ENCODE data around the gene PDE4A.

DNA sequence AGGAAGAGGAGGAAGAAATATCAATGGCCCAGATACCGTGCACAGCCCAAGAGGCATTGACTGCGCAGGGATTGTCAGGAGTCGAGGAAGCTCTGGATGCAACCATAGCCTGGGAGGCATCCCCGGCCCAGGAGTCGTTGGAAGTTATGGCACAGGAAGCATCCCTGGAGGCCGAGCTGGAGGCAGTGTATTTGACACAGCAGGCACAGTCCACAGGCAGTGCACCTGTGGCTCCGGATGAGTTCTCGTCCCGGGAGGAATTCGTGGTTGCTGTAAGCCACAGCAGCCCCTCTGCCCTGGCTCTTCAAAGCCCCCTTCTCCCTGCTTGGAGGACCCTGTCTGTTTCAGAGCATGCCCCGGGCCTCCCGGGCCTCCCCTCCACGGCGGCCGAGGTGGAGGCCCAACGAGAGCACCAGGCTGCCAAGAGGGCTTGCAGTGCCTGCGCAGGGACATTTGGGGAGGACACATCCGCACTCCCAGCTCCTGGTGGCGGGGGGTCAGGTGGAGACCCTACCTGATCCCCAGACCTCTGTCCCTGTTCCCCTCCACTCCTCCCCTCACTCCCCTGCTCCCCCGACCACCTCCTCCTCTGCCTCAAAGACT, 46.9 kb downstream of the PDE4A start:
- TF ChIP-seq, protein P1, sequence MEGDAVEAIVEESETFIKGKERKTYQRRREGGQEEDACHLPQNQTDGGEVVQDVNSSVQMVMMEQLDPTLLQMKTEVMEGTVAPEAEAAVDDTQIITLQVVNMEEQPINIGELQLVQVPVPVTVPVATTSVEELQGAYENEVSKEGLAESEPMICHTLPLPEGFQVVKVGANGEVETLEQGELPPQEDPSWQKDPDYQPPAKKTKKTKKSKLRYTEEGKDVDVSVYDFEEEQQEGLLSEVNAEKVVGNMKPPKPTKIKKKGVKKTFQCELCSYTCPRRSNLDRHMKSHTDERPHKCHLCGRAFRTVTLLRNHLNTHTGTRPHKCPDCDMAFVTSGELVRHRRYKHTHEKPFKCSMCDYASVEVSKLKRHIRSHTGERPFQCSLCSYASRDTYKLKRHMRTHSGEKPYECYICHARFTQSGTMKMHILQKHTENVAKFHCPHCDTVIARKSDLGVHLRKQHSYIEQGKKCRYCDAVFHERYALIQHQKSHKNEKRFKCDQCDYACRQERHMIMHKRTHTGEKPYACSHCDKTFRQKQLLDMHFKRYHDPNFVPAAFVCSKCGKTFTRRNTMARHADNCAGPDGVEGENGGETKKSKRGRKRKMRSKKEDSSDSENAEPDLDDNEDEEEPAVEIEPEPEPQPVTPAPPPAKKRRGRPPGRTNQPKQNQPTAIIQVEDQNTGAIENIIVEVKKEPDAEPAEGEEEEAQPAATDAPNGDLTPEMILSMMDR (IDR thresholded peaks at IDR 0.05): no peak
- TF ChIP-seq POLR2A (IDR thresholded peaks at IDR 0.05) (no peak), EP300 (IDR thresholded peaks at IDR 0.05) (no peak)

Measured in ovary (tissue), 3 donors.